Tongue (tissue), 2 donors: ENCODE results near the gene CCDC85A. TPM values are rescaled to one million over a fixed set of nuclear protein-coding genes. Genes with fewer than 3 reads are reported as not detected.
"Not testable (repeated sequence)": the region's sequence is repeated elsewhere in the genome, so short reads cannot be mapped to it uniquely, and the experiment has no call there.

ENCODE experiments used
- DNase-seq: peaks from one replicate; pipeline ENCODE4 v3.0.0-alpha.2; 2015
- total RNA-seq: library from RNA; depleted of rRNA; stranded (reverse); fragments of >200 nt; gene quantifications from one replicate; pipeline ENCODE4 v1.2.3, GENCODE V29; 2014

Gene CCDC85A
- 7.5 TPM for total RNA-seq

- DNase-seq, result peak; percentile 94
Measured at GRCh38 chr2:56183643-56184499, at the start of gene CCDC85A. Gene CCDC85A (plus strand): TSS chr2:56183990. CDS start chr2:56184625, 635 bp downstream.

- no peak for DNase-seq
Measured at GRCh38 chr2:56134861-56135260, 48.9 kb upstream of the CCDC85A start.

GRCh38 chr2:56142497-56143061, 41.2 kb upstream of the CCDC85A start:
- not testable (repeated sequence) for DNase-seq

GRCh38 chr2:56147907-56148306, 35.9 kb upstream of the CCDC85A start:
- DNase-seq, result no peak

GRCh38 chr2:56148825-56149224, 35.0 kb upstream of the CCDC85A start:
- DNase-seq, result no peak

GRCh38 chr2:56151841-56152240, 31.9 kb upstream of the CCDC85A start:
- no peak for DNase-seq

GRCh38 chr2:56155188-56155587, 28.6 kb upstream of the CCDC85A start:
- DNase-seq, result no peak

- not testable (repeated sequence) for DNase-seq
Measured at GRCh38 chr2:56159875-56160274, 23.9 kb upstream of the CCDC85A start.

- peak; percentile 19 for DNase-seq
Measured at GRCh38 chr2:56167616-56168562, 15.9 kb upstream of the CCDC85A start.

GRCh38 chr2:56169521-56169920, 14.3 kb upstream of the CCDC85A start:
- DNase-seq, result no peak

GRCh38 chr2:56170504-56170903, 13.3 kb upstream of the CCDC85A start:
- no peak for DNase-seq

- no peak for DNase-seq
Measured at GRCh38 chr2:56170988-56171387, 12.8 kb upstream of the CCDC85A start.

GRCh38 chr2:56175779-56176178, 8.0 kb upstream of the CCDC85A start:
- DNase-seq, result no peak

GRCh38 chr2:56177420-56178220, 6.2 kb upstream of the CCDC85A start:
- no peak for DNase-seq

- no peak for DNase-seq
Measured at GRCh38 chr2:56179931-56180330, 3.9 kb upstream of the CCDC85A start.

- DNase-seq, result no peak
Measured at GRCh38 chr2:56182420-56182819, 1.4 kb upstream of the CCDC85A start.

- DNase-seq, result peak; percentile 44
Measured at GRCh38 chr2:56184500-56185011, 766 bp downstream of the CCDC85A start.

GRCh38 chr2:56185101-56185581, 1.4 kb downstream of the CCDC85A start:
- DNase-seq, result peak; percentile 41

- peak; percentile 25 for DNase-seq
Measured at GRCh38 chr2:56185582-56186046, 1.8 kb downstream of the CCDC85A start.

- peak; percentile 47 for DNase-seq
Measured at GRCh38 chr2:56191617-56192016, 7.8 kb downstream of the CCDC85A start.

GRCh38 chr2:56192664-56193305, 9.0 kb downstream of the CCDC85A start:
- DNase-seq, result no peak
